HG02884 (cell line): ENCODE measurements around the gene DNAI4.
"Not testable (repeated sequence)": the region's sequence is repeated elsewhere in the genome, so short reads cannot be mapped to it uniquely, and the experiment has no call there.

Experiments
- ATAC-seq: cut with Tn5 transposase; IDR thresholded peaks from one replicate; pipeline ENCODE4 v1.9.1; 2021; ENCODE audit warnings: mild to moderate bottlenecking, moderate library complexity; ENCODE audit not compliant: unreplicated experiment

The DNAI4 gene

GRCh38 chr1:66848193-66848592, 76.5 kb downstream of the DNAI4 start:
- no peak for ATAC-seq

DNA sequence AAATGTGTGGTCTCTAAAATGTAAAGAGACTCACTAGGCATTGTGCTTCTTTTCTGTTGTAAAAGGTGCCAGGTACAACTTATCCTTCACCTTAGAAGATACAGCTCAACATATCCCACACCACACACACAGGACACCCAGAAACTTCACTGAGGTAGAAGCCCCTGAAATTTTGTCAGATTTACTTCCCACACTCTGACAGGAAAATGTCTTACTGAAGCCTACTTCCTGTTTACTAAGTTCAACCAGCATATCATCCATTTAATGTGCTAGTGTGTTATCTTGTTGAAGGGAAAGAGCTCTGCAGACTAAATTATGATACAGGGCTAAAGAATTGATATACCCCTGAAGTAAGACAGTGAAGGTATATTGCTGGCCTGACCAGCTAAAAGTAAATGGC, 83.7 kb downstream of the DNAI4 start:
- no peak for ATAC-seq

DNA sequence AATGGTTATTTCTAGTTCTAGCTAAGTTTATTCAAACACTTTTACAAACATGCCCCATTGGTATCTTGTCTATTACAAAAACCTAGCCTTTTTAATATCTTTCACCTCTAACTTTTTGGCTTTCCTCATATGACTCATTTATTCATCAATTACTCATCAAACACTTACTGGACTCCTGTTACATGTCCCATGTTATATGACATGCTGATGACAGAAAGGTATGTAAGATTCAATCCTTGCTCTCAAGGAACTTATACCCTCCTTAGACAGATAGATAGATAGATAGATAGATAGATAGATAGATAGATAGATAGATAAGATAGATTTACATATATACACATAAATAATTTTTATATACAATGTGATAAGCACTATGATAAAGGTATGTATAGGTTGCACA, 89.7 kb downstream of the DNAI4 start:
- no peak for ATAC-seq

- ATAC-seq = no peak
These were observed 91.5 kb downstream of the DNAI4 start for GRCh38 chr1:66833112-66833511.

DNA sequence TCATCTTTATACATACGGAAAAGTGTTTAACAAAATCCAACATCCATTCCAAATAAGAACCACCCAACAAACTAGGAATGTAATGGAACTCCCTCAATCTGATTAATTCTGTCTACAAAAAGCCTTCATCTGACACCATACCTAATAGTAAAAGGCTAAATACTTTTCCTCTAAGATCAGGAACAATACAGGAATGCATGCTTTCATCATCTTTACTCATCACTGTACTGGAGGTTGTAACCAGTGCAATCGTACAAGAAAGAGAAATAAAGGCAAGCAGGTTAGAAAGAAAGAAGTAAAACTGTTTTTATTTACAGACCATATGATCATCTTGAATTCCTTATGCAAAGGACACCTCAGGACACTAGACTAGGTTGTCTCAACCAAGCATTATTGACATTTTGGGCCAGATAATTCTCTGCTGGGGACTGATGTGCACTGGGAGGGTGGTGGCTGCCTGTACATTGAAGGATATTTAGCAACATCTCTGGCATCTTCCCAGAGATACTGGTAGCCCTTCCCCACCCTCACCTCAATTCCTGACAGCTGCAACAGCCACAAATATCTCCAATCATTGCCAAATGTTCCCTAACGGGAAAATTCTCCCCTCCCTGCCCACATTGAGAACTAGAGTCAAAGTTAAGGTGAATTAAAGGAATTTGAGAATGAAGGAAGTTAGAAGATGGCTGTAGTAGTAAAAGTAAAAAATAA, 93.0 kb downstream of the DNAI4 start:
- no peak for ATAC-seq

GRCh38 chr1:66824771-66825170, 99.9 kb downstream of the DNAI4 start:
- no peak for ATAC-seq

GRCh38 chr1:66809736-66810326, 114.8 kb downstream of the DNAI4 start:
- ATAC-seq = no peak

- no peak for ATAC-seq
These were observed 115.4 kb downstream of the DNAI4 start for GRCh38 chr1:66809245-66809644.

DNA sequence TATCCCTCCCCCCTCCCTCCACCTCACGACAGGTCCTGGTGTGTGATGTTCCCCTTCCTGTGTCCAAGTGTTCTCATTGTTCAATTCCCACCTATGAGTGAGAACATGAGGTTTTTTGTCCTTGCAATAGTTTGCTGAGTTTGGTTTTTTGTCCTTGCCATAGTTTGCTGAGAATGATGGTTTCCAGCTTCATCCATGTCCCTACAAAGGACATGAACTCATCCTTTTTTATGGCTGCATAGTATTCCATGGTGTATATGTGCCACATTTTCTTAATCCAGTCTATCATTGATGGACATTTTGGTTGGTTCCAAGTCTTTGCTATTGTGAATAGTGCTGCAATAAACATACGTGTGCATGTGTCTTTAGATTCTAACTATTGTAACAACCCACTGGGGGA, 128.8 kb downstream of the DNAI4 start:
- ATAC-seq = not testable (repeated sequence)

DNA sequence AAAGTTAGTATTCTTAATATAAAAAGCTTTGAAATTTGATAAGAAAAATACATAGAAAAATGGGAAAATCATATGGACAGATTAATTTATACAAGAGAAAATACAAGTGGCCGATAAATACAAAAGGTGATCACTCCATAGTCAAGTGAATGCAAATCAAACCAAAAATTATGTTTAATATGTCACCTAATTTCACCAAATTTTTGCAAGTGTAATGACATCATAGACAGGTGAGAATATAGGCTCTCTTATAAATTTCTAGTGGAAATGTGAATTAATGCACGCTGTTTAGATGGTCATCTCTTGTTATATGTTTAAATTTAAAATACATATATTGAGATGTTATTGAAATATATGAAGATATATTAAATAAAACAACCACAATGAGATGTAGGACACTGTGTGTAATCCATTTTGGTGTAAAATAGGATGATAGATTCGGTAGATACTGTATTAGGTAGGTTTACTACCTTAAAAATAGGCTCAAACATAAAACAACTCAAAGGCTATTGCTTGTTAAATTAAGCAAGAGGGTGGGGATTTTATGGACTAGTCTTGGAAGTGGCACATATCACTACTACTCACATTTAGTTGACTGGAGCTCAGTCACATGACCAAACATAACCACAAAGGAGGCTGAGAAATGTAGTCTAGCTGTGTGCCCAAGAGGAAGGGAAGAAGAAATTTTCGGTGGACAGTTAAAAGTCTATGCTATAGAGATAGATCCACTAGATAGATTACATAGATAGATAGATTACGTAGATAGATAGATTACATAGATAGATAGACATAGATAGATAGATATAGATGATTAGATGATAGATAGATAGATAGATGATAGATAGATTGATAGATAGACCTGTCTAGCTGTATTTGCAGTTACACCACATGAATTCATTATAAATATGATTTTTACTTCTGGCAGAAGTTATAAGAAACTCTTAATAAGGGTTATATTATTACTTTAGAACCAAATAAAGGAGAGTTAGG, 132.7 kb downstream of the DNAI4 start:
- ATAC-seq = no peak

- ATAC-seq = peak; percentile 91
These were observed 136.3 kb downstream of the DNAI4 start for GRCh38 chr1:66788231-66788939.

GRCh38 chr1:66787641-66788040, 137.0 kb downstream of the DNAI4 start:
- ATAC-seq = peak; percentile 8

DNA sequence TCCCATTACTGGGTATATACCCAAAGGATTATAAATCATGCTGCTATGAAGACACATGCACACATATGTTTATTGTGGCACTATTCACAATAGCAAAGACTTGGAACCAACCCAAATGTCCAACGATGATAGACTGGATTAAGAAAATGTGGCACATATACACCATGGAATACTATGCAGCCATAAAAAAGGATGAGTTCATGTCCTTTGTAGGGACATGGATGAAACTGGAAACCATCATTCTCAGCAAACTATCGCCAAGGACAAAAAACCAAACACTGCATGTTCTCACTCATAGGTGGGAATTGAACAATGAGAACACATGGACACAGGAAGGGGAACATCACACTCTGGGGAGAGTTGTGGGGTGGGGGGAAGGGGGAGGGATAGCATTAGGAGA, 138.9 kb downstream of the DNAI4 start:
- ATAC-seq = not testable (repeated sequence)

GRCh38 chr1:66779475-66780078, 145.1 kb downstream of the DNAI4 start:
- ATAC-seq = no peak

DNA sequence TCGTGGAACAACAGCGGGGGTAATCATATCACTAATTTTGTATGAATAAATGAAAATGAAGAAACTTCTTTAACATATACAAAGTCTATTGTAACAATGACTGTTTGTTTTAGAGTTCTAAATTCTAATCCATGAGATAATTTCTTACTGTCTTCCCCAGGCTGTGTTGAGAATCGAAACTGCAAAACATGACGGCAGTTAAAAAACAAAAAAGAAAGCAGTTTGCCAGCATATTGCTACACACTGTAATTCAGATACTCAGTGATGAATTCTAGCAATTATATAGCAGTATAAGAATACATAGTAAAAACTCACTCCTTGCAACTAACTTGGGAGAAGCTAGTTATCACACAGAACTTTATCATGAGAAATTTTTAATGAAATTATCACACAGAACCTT, 145.7 kb downstream of the DNAI4 start:
- ATAC-seq = no peak

- no peak for ATAC-seq
These were observed 146.4 kb downstream of the DNAI4 start for GRCh38 chr1:66778266-66778665.

DNA sequence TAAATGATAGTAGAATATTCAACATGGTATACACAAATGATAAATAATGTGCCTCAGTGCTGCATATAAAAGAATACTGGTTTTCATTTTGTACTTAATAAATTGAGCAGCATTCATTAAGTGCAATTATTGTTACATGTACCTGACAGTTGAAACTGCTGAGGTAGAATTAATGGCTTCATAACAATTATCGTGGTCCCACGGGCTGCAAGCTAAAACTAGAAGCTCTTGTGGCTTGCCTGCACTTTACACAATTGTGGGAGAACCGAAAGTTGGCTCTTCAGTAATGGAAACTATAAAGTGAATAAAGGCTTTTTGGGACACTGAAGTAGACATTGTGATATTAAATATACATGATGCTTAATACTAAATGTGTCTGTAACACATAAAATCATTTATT, 146.8 kb downstream of the DNAI4 start:
- ATAC-seq = no peak

DNA sequence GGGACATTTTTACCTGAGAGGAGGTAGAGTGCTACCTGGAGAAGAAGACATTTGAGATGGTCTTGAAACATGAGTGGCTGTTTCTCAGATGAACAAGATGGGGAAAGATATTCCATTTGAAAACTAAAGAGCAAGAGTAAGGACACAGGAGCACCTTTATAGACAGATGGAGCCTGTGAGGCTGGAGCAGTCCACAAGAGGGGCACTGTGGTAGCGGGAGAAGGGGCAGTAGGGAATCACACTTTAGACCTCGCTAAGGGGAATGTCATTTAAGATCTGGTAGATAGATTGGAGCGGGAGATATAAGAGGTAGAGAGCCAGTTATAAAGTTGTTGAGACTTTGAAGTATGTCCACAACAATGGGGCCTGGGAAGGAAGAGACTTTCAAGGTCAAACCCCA, 149.0 kb downstream of the DNAI4 start:
- no peak for ATAC-seq

- no peak for ATAC-seq
These were observed 150.2 kb downstream of the DNAI4 start for GRCh38 chr1:66774438-66774837.

DNA sequence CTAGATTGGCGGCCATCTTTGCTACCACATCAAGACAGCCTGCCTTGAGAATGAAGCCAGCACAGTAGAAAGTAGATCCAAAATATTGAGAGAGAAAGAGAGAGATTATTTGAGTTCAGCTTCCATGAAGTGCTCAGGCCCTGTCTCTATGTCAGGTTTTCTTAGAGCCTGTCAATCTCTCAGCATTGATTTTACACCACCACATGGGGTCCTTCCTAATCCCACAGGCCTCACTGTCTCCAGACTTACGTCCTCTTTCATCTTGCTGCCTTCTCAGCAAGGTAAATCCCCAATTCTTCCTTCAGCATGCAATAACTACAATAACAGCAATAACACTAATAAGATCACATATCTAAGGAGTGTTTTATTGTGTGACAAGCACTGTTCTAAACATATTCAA, 151.4 kb downstream of the DNAI4 start:
- ATAC-seq = no peak

GRCh38 chr1:66770694-66771093, 154.0 kb downstream of the DNAI4 start:
- no peak for ATAC-seq
